Neural cell (in vitro differentiated cells): ENCODE results near the gene PRKCE. TPM values are rescaled to one million over a fixed set of nuclear protein-coding genes. Genes with fewer than 3 reads are reported as not detected.

Experiments
- H2AFZ ChIP-seq: fragments of 200-600, 300-800 bp; sonication (generic), shearing (Covaris generic); 2 replicates; pipeline ENCODE4 v1.6.0; 2014; ENCODE audit warnings: low read depth, mild to moderate bottlenecking, antibody characterized with exemption, low read length, moderate library complexity
- H3F3A ChIP-seq: fragments of 200-600 bp; shearing (Covaris generic); 2 replicates; pipeline ENCODE4 v1.6.1; 2016; ENCODE audit warnings: mild to moderate bottlenecking, moderate library complexity, mixed read lengths, antibody characterized with exemption, low read length; ENCODE audit not compliant: insufficient read depth, poor library complexity, severe bottlenecking
- H3K27ac ChIP-seq: fragments of 200-600, 300-800 bp; sonication (generic), shearing (Covaris generic); 2 replicates; pipeline ENCODE4 v1.5.1; 2014; ENCODE audit warnings: mild to moderate bottlenecking, low read length, moderate library complexity
- H3K27me3 ChIP-seq: fragments of 300-800, 200-600 bp; sonication (generic), shearing (Covaris generic); 2 replicates; pipeline ENCODE4 v1.6.0; 2014; ENCODE audit warnings: mild to moderate bottlenecking, low read depth, low read length, moderate library complexity; ENCODE audit not compliant: insufficient read depth
- H3K36me3 ChIP-seq: fragments of 300-800, 200-600 bp; sonication (generic), shearing (Covaris generic); 2 replicates; pipeline ENCODE4 v1.5.1; 2014; ENCODE audit warnings: mild to moderate bottlenecking, antibody characterized with exemption, low read length, moderate library complexity; ENCODE audit not compliant: insufficient read depth
- H3K4me2 ChIP-seq: fragments of 300-800, 200-600 bp; sonication (generic), shearing (Covaris generic); 2 replicates; pipeline ENCODE4 v1.6.0; 2014; ENCODE audit warnings: mild to moderate bottlenecking, low read length
- H3K4me3 ChIP-seq: fragments of 300-800, 200-600 bp; sonication (generic), shearing (Covaris generic); 2 replicates; pipeline ENCODE4 v1.5.1; 2014; ENCODE audit warnings: mild to moderate bottlenecking, low read length, moderate library complexity
- H3K79me2 ChIP-seq: fragments of 200-600 bp; shearing (Covaris generic); replicated peaks from 2 replicates; pipeline ENCODE4 v1.6.0; 2014; ENCODE audit warnings: mild to moderate bottlenecking, low read length, moderate library complexity; ENCODE audit not compliant: insufficient read depth
- H3K9ac ChIP-seq: fragments of 300-800, 200-600 bp; sonication (generic), shearing (Covaris generic); 2 replicates; pipeline ENCODE4 v1.6.1; 2016; ENCODE audit warnings: mild to moderate bottlenecking, low read length, mixed read lengths
- H3K9me2 ChIP-seq: fragments of 200-600 bp; shearing (Covaris generic); 2 replicates; pipeline ENCODE4 v1.6.1; 2016; ENCODE audit warnings: mild to moderate bottlenecking, low read length, mixed read lengths; ENCODE audit not compliant: insufficient read depth
- H3K9me3 ChIP-seq: fragments of 200-600, 300-800 bp; sonication (generic), shearing (Covaris generic); 2 replicates; pipeline ENCODE4 v1.6.1; 2016; ENCODE audit warnings: mild to moderate bottlenecking, mixed run types, low read length, moderate library complexity, mixed read lengths
- H4K20me1 ChIP-seq: fragments of 200-600 bp; shearing (Covaris generic); 2 replicates; pipeline ENCODE4 v1.6.1; 2016; ENCODE audit warnings: mild to moderate bottlenecking, mixed run types; ENCODE audit not compliant: insufficient read depth
- EP300 ChIP-seq: fragments of 450-650 bp; conservative IDR thresholded peaks from 2 replicates; pipeline ENCODE4 v1.6.1; 2014; ENCODE audit warnings: antibody characterized with exemption, mild to moderate bottlenecking, moderate library complexity; ENCODE audit not compliant: poor library complexity, severe bottlenecking
- EZH2 ChIP-seq: fragments of 200-600, 300-800 bp; shearing (Covaris generic), sonication (generic); IDR thresholded peaks from 2 replicates; pipeline ENCODE4 v1.6.1; 2014; ENCODE audit warnings: antibody characterized with exemption, low read length, borderline replicate concordance, mild to moderate bottlenecking; ENCODE audit not compliant: insufficient read depth, poor library complexity, severe bottlenecking
- MXI1 ChIP-seq: fragments of 450-650 bp; conservative IDR thresholded peaks from 2 replicates; pipeline ENCODE4 v1.6.1; 2014; ENCODE audit warnings: antibody characterized with exemption, mild to moderate bottlenecking; ENCODE audit not compliant: poor library complexity, severe bottlenecking
- POLR2AphosphoS5 ChIP-seq: IDR thresholded peaks from 2 replicates; pipeline ENCODE4 v1.6.1; 2012
- RAD21 ChIP-seq: fragments of 450-650 bp; conservative IDR thresholded peaks from 2 replicates; pipeline ENCODE4 v1.6.1; 2014; ENCODE audit warnings: antibody characterized with exemption, mild to moderate bottlenecking, moderate library complexity
- SMC3 ChIP-seq: fragments of 450-650 bp; conservative IDR thresholded peaks from 2 replicates; pipeline ENCODE4 v1.6.1; 2014; ENCODE audit warnings: antibody characterized with exemption, mild to moderate bottlenecking, moderate library complexity; ENCODE audit not compliant: poor library complexity
- TAF1 ChIP-seq: IDR thresholded peaks from 2 replicates; pipeline ENCODE4 v1.6.1; 2012; ENCODE audit warnings: low read depth
- polyA plus RNA-seq: library from polyadenylated mRNA; depleted of rRNA; stranded (reverse); fragments of >200 nt; gene quantifications from 2 replicates; pipeline ENCODE4 v1.2.3, GENCODE V29; 2014
- TF ChIP-seq, protein P1 (sequence below): fragments of 450-650 bp; IDR thresholded peaks from 2 replicates; pipeline ENCODE4 v1.5.1; 2014; ENCODE audit warnings: antibody characterized with exemption, mild to moderate bottlenecking, moderate library complexity; ENCODE audit not compliant: poor library complexity, severe bottlenecking
- TF ChIP-seq, protein P2 (sequence below): IDR thresholded peaks from 2 replicates; pipeline ENCODE4 v1.6.1; 2012; ENCODE audit warnings: borderline replicate concordance

The PRKCE gene
- polyA plus RNA-seq, 1 donor from 2014 or later: 5.4 TPM

- Histone ChIP-seq H3K27ac (no peak overlapping the region), H3K36me3 (no peaks in the 10 kb centered on the region), H3K79me2 (no peaks in the 10 kb centered on the region), H3K9ac (no peak overlapping the region), H3K27me3 (no peaks in the 10 kb centered on the region), H4K20me1 (no peaks in the 10 kb centered on the region), H3K9me2 (no peaks in the 10 kb centered on the region), H3F3A (no peaks in the 10 kb centered on the region), H3K9me3 (no peaks in the 10 kb centered on the region), H3K4me2 (no peak overlapping the region), H3K4me3 (no peak overlapping the region), H2AFZ (no peak overlapping the region)
- TF ChIP-seq TAF1 (no peak), RAD21 (no peak), EP300 (no peak)
- TF ChIP-seq, protein P1, sequence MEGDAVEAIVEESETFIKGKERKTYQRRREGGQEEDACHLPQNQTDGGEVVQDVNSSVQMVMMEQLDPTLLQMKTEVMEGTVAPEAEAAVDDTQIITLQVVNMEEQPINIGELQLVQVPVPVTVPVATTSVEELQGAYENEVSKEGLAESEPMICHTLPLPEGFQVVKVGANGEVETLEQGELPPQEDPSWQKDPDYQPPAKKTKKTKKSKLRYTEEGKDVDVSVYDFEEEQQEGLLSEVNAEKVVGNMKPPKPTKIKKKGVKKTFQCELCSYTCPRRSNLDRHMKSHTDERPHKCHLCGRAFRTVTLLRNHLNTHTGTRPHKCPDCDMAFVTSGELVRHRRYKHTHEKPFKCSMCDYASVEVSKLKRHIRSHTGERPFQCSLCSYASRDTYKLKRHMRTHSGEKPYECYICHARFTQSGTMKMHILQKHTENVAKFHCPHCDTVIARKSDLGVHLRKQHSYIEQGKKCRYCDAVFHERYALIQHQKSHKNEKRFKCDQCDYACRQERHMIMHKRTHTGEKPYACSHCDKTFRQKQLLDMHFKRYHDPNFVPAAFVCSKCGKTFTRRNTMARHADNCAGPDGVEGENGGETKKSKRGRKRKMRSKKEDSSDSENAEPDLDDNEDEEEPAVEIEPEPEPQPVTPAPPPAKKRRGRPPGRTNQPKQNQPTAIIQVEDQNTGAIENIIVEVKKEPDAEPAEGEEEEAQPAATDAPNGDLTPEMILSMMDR: no peak
Observed at GRCh38 chr2:46034535-46034934, 383.1 kb downstream of the PRKCE start.

DNA sequence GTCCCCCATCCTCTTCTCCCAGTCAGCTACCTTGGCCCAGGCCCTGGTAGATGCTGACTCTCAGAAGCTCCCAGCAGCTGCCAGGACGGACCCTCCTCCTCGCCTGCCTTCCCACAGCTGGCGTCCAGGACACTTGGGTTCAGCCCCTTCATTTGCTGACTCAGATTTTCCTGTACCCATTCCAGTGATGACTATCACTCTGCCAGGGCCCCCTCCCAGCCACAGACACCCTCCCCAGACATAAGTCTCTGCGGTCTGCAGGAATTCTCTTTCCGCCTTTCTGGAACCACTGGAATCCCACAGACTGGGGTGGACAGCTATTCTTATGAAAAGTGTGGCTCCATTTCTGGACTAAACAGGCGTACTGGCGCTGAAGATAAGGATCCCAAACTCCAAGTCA lies 385.5 kb downstream of the PRKCE start:
- Histone ChIP-seq H3K27ac (no peak overlapping the region), H3K79me2 (no peaks in the 10 kb centered on the region), H3K4me2 (no peak overlapping the region), H2AFZ (no peak overlapping the region), H4K20me1 (no peaks in the 10 kb centered on the region), H3K9ac (no peak overlapping the region), H3K9me3 (no peaks in the 10 kb centered on the region), H3K9me2 (no peaks in the 10 kb centered on the region), H3F3A (no peaks in the 10 kb centered on the region), H3K27me3 (no peaks in the 10 kb centered on the region), H3K4me3 (no peak overlapping the region), H3K36me3 (no peaks in the 10 kb centered on the region)
- no peak for TF ChIP-seq SMC3
- no peak for TF ChIP-seq RAD21
- TF ChIP-seq, protein P2, sequence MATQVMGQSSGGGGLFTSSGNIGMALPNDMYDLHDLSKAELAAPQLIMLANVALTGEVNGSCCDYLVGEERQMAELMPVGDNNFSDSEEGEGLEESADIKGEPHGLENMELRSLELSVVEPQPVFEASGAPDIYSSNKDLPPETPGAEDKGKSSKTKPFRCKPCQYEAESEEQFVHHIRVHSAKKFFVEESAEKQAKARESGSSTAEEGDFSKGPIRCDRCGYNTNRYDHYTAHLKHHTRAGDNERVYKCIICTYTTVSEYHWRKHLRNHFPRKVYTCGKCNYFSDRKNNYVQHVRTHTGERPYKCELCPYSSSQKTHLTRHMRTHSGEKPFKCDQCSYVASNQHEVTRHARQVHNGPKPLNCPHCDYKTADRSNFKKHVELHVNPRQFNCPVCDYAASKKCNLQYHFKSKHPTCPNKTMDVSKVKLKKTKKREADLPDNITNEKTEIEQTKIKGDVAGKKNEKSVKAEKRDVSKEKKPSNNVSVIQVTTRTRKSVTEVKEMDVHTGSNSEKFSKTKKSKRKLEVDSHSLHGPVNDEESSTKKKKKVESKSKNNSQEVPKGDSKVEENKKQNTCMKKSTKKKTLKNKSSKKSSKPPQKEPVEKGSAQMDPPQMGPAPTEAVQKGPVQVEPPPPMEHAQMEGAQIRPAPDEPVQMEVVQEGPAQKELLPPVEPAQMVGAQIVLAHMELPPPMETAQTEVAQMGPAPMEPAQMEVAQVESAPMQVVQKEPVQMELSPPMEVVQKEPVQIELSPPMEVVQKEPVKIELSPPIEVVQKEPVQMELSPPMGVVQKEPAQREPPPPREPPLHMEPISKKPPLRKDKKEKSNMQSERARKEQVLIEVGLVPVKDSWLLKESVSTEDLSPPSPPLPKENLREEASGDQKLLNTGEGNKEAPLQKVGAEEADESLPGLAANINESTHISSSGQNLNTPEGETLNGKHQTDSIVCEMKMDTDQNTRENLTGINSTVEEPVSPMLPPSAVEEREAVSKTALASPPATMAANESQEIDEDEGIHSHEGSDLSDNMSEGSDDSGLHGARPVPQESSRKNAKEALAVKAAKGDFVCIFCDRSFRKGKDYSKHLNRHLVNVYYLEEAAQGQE: no peak
- no peak for TF ChIP-seq EP300
- no peak for TF ChIP-seq TAF1
- no peak for TF ChIP-seq POLR2AphosphoS5
- TF ChIP-seq EZH2: no peak
- TF ChIP-seq MXI1: no peak
- TF ChIP-seq, protein P1: no peak
